ENCODE measurements around the gene DGKI.

- no peak for TF ChIP-seq CTCF (IDR thresholded peaks at IDR 0.05; ENCODE audit: insufficient read depth, low read length, poor library complexity, severe bottlenecking)
- TF ChIP-seq EZH2phosphoT487 (conservative IDR thresholded peaks at IDR 0.05; ENCODE audit: low read length) = no peak
These were observed 473.3 kb downstream of the DGKI start for GRCh38 chr7:137373507-137373906.
